Gastroesophageal sphincter (tissue), 3 donors: ENCODE results near the gene TRAPPC4.

Experiments used
- CTCF ChIP-seq, 4 experiments: fragments of 200-600 bp in 2 of 4; fragments of 450-650 bp in 2 of 4; sonication (generic) in 1 of 4; IDR thresholded peaks; one replicate each; pipeline ENCODE4 v1.5.1; 2017 to 2019; ENCODE audit warnings: antibody characterized with exemption in 4 of 4, mild to moderate bottlenecking in 2 of 4, moderate library complexity in 2 of 4
- POLR2AphosphoS5 ChIP-seq: sonication (generic); formaldehyde crosslinking; IDR thresholded peaks from one replicate; pipeline ENCODE4 v1.6.1; 2017; ENCODE audit warnings: antibody characterized with exemption

- peak in 2 of 4 experiments; percentile 48 to 57 for TF ChIP-seq CTCF (IDR thresholded peaks at IDR 0.05)
- TF ChIP-seq POLR2AphosphoS5 = peak; percentile 65
Observed at GRCh38 chr11:119057000-119057769, 38.6 kb downstream of the TRAPPC4 start, which contains the start of gene HYOU1.
